GM21367 (cell line): ENCODE results near the gene CFAP77.

ENCODE experiments used
- ATAC-seq: cut with Tn5 transposase; IDR thresholded peaks from one replicate; pipeline ENCODE4 v1.9.1; 2021; ENCODE audit not compliant: unreplicated experiment

Gene CFAP77

DNA sequence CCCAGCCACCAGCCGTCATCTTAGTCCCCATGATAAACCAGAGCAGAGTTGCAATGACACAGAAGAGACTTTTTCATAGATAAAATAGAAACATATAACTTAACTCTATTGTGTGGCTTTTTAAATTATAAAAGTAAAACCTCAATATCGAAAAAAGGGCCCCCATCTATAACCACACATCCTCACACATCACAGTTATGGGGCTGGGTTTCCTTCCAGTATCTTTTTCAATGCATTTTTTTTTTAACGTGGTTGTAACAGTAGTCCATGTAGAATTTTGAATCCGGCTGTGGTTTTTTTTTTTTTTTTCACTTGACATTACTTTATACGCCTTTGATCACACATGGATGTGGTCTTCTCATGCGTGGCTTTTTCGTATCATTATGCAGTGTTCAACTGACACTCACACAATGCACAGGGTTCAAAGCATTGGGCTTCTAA is 77.4 kb downstream of the CFAP77 start:
- no peak for ATAC-seq

DNA sequence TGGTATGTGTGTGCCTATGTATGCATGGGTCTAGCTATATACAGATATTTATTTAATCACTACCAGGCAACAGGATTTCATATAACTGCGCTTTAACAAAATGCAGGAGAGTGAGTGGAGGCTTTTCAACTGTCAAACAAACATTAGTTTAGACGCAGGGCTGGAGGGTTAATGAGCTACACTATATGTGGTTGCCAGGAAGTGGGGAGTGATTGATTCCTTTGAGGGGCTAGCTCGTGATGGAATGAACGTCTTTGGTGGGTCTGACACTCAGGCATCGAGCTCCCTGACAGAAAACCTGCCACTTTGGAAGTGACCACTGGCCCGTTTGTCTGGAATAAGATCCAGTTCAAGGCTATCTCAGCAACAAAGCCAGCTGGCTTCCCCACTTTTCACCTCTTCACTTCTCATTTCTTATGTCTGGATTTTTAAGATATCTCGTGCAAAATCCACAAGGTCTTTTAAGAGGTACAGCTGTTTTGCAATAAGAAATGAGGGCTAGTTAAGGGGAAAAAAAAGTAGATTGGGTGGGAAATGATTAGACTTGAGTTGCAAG is 78.0 kb downstream of the CFAP77 start:
- ATAC-seq, result no peak

DNA sequence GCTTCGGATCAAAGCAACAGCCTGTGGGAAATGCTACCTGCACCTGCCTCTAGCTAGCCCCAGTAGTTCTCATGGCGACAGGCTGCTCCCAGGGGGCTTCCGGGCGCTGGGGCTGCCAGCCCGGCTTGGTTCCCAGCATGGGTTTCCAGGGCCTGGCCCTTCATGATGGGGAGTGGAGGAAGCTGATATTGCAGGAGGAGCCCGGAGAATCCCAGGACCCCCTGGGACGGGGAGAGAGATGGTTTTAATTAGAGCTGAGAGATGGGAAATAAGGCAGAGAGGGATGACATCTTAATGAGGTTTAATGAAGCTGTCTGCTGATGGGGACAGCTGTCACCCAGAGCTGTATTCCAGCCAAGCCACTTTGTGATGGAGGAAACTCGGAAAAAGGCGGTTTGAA is 78.6 kb downstream of the CFAP77 start:
- no peak for ATAC-seq

DNA sequence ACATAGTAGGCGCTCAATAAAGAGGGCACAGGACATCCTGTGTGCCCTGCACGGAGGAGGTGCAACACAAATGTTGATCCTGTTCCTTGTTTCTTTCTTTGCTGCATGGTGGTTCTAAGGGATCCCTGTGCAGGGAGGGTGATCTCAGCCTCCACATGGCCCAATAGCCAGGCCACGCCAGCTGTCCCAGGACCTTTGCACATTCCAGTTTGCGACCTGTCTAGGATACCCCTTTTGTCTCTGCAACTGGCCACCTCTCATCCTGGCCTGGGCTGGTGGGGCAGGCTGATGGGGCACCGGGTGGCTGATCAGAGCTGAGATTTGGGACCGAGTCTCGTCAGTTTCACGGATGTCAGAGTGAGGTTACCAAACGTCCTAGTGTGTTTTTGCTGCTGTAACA is 79.5 kb downstream of the CFAP77 start:
- ATAC-seq, result no peak

DNA sequence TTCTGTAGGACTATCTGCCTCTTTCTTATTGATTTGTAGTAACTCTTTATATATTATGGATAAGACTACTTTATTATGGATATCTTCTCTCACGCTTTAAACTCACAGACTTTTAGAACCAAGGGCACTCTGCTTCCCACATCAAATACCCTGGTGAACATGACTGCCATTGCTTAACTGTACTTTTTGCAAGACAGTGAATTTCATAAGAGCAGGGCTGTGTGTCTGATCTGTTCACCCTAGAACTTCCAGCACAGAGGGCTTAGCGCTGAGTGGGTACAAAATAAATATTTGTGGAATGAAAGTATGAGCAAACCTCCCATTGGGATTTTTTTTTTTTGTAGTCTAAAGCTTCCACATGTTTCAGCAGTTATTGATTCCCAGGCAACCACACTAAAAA is 84.8 kb downstream of the CFAP77 start:
- ATAC-seq, result no peak

DNA sequence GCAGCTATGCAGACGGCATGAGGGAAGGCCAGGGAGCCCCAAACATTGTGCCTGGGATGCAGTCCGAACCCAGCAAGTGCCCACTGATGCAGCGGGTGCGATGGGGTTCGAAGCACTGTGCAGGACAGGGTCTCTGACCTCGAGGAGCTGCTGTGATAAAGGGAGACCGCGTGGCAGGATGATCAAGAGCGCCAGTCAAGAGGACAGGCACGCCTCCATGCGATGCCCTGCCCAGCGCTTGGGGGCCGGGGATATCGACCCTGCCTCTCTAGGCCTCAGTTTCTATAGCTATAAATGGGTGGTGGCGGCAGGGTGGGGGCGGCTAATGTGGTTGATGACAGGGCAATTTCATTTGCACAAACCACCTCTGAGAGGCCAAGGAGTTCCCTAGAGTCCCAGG is 87.7 kb downstream of the CFAP77 start:
- no peak for ATAC-seq

GRCh38 chr9:132498531-132499210 is 88.7 kb downstream of the CFAP77 start:
- no peak for ATAC-seq

- no peak for ATAC-seq
Measured at GRCh38 chr9:132499251-132499650, 89.2 kb downstream of the CFAP77 start.

- no peak for ATAC-seq
Measured at GRCh38 chr9:132500193-132500592, 90.2 kb downstream of the CFAP77 start.

GRCh38 chr9:132502480-132502879 is 92.5 kb downstream of the CFAP77 start:
- no peak for ATAC-seq

- no peak for ATAC-seq
Measured at GRCh38 chr9:132503116-132503515, 93.1 kb downstream of the CFAP77 start.

DNA sequence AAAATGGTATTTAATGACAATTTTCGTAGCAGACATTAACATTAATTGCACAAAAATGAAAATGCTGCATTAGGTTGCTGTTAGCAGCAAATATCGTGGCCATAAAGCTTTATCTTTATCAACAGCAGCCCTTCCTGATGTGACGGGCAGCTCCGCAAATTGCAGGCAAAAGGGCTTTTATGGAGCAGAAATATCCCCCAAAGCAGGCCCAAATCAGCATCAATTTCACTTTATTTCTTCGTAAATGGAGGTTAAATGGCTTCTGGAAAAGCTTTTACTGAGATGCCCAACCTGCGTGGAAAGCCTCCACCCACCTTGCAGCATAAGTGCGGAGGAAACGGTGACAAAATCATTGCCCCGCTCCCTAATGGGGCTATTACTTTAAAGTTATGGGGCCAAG is 94.5 kb downstream of the CFAP77 start:
- ATAC-seq, result no peak

- ATAC-seq, result no peak
Measured at GRCh38 chr9:132505991-132506655, 96.1 kb downstream of the CFAP77 start.

GRCh38 chr9:132506977-132507669 is 97.1 kb downstream of the CFAP77 start:
- ATAC-seq, result no peak

GRCh38 chr9:132507670-132508469 is 97.9 kb downstream of the CFAP77 start:
- ATAC-seq, result no peak

DNA sequence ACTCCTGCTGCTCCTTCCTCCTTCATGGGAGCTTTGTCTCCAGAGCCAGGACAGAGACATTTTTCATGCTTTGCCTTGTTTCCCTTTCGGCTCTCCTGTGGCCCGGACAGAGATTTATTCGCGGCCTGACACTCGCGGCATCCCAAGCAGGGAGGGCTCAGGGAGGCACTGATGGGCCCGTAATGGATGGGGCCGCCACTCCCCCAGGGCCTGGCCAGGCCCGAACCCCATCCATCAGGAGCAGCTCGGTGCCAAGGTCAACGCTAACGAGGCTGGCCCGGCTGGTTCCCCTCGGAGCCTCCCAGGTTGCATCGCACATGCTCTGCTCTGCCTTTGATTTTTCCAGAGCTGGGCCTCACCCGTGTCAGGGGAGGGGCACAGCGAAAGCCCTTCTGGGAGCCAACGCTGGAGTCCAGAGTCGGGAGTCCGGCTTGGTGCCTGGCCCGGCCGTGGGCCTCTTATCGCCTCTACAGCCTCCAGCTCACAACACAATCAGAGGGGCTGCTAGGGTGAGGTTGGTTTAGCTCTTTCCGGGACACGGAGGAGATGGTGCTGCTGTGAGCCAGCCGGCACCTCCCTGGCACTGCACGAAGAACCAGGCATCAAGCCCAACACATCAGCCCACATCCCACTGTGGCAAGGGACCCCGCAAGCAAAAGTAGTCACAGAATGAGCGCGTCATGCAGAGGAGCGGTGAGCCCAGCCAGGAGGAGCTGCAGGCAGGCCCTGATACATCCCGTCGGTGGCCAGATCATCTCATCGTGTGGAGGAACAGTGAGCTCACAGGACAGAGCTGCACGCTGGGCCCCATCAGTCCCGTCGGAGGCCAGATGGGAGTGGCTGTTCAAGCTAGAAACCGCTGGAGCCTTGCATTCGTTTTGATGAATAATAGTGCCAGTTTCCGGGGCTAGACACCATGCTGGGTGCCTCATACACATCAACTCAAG is 100.2 kb downstream of the CFAP77 start:
- ATAC-seq, result no peak

DNA sequence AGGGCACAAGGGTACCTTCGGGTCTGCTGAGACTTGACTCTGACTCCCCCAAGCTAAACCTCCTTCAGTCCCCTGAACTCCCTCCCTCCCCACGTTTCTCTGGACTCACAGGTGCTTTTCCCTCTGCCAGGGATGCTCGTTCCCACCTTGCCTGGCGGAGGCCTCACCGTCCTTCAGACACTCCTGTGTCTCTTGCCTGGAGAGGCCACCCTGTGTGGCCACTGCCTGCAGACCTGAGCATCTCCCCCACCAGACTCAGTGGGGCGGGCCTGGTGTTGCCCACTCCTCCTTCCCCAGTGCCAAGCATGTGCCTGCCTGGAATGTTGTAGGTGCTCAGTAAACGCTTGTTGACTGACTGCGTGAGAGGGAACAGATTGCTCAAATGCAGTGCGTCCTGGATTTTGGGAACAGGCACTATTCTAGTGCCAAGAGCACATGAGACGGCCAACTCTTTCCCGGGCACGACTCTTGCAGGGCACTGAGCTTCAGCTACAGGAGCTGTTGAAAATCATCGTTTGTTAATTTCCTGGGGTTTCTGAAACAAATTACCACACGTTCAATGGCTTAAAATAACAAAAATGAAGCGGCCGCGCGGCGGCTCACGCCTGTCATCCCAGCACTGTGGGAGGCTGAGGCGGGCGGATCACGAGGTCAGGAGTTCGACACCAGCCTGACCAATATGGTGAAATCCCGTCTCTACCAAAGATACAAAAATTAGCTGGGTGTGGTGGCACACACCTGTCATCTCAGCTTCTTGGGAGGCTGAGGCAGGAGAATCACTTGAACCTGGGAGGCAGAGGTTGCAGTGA is 101.4 kb downstream of the CFAP77 start:
- no peak for ATAC-seq

GRCh38 chr9:132513416-132513815 is 103.4 kb downstream of the CFAP77 start:
- no peak for ATAC-seq
